Hepatocyte (in vitro differentiated cells): Measurements from ENCODE around the gene PRPF38B. TPM values are rescaled to one million over a fixed set of nuclear protein-coding genes. Genes with fewer than 3 reads are reported as not detected.

Source experiments
- DNase-seq: peaks from one replicate; pipeline ENCODE4 v3.0.0-alpha.2; 2016; ENCODE audit warnings: low spot score
- H2AFZ ChIP-seq: fragments of 200-600 bp; sonication (generic); 2 replicates; pipeline ENCODE4 v1.6.0; 2016; ENCODE audit warnings: antibody characterized with exemption, mild to moderate bottlenecking
- H3K27ac ChIP-seq: fragments of 200-600 bp; sonication (generic); 2 replicates; pipeline ENCODE4 v1.5.1; 2016; ENCODE audit warnings: mild to moderate bottlenecking
- H3K27me3 ChIP-seq: fragments of 200-600 bp; sonication (generic); 2 replicates; pipeline ENCODE4 v1.6.1; 2016
- H3K36me3 ChIP-seq: fragments of 200-600 bp; sonication (generic); replicated peaks from 2 replicates; pipeline ENCODE4 v1.5.1; 2016; ENCODE audit warnings: low read depth; ENCODE audit not compliant: insufficient read depth
- H3K4me1 ChIP-seq: fragments of 200-600 bp; sonication (generic); 2 replicates; pipeline ENCODE4 v1.5.1; 2016; ENCODE audit warnings: mild to moderate bottlenecking, moderate library complexity; ENCODE audit not compliant: insufficient read depth
- H3K4me2 ChIP-seq: fragments of 200-600 bp; sonication (generic); 2 replicates; pipeline ENCODE4 v1.6.0; 2016
- H3K4me3 ChIP-seq: fragments of 200-600 bp; sonication (generic); 2 replicates; pipeline ENCODE4 v1.5.1; 2016; ENCODE audit warnings: mild to moderate bottlenecking
- H3K79me2 ChIP-seq: fragments of 200-600 bp; sonication (generic); 2 replicates; pipeline ENCODE4 v1.6.0; 2017; ENCODE audit warnings: mild to moderate bottlenecking
- H3K9me2 ChIP-seq: fragments of 200-600 bp; sonication (generic); replicated peaks from 2 replicates; pipeline ENCODE4 v1.6.0; 2017; ENCODE audit warnings: mild to moderate bottlenecking; ENCODE audit not compliant: insufficient read depth
- H3K9me3 ChIP-seq: fragments of 200-600 bp; sonication (generic); 2 replicates; pipeline ENCODE4 v1.5.1; 2016; ENCODE audit warnings: low read depth, mild to moderate bottlenecking
- H4K20me1 ChIP-seq: fragments of 200-600 bp; sonication (generic); 2 replicates; pipeline ENCODE4 v1.6.0; 2016; ENCODE audit warnings: mild to moderate bottlenecking; ENCODE audit not compliant: insufficient read depth, poor library complexity, severe bottlenecking
- EZH2 ChIP-seq: fragments of 200-600 bp; sonication (generic); IDR thresholded peaks from 2 replicates; pipeline ENCODE4 v1.6.1; 2016; ENCODE audit warnings: antibody characterized with exemption, mild to moderate bottlenecking, borderline replicate concordance
- EZH2phosphoT487 ChIP-seq: fragments of 200-600 bp; sonication (generic); IDR thresholded peaks from one replicate; pipeline ENCODE4 v1.6.1; 2018; ENCODE audit warnings: antibody characterized with exemption, mild to moderate bottlenecking, low read depth, moderate library complexity; ENCODE audit not compliant: unreplicated experiment, severe bottlenecking
- WGBS: methylation state at CpG from one replicate; pipeline ENCODE4 v1.1.6; 2016; ENCODE audit warnings: low lambda C conversion rate; ENCODE audit errors: missing lambda C conversion rate; 5-methylcytosine and 5-hydroxymethylcytosine counted together
- polyA plus RNA-seq: library from polyadenylated mRNA; unstranded; fragments of >200 nt; fragmentation: Nextera tagmentation; extraction: Ambion mirVana; gene quantifications from 2 replicates; pipeline ENCODE4 v1.2.1, GENCODE V29; 2016
- total RNA-seq: library from RNA; depleted of rRNA; stranded (reverse); fragments of >200 nt; gene quantifications from 2 replicates; pipeline ENCODE4 v1.2.3, GENCODE V29; 2014
- TF ChIP-seq, protein P1 (sequence below): fragments of 200-600 bp; sonication (generic); IDR thresholded peaks from 2 replicates; pipeline ENCODE4 v1.5.1; 2016; ENCODE audit warnings: antibody characterized with exemption, mild to moderate bottlenecking; ENCODE audit not compliant: poor library complexity

Gene PRPF38B
- total and polyA plus RNA-seq, 2 experiments from 2014 or later, result 26.1 to 30.1 TPM

DNA sequence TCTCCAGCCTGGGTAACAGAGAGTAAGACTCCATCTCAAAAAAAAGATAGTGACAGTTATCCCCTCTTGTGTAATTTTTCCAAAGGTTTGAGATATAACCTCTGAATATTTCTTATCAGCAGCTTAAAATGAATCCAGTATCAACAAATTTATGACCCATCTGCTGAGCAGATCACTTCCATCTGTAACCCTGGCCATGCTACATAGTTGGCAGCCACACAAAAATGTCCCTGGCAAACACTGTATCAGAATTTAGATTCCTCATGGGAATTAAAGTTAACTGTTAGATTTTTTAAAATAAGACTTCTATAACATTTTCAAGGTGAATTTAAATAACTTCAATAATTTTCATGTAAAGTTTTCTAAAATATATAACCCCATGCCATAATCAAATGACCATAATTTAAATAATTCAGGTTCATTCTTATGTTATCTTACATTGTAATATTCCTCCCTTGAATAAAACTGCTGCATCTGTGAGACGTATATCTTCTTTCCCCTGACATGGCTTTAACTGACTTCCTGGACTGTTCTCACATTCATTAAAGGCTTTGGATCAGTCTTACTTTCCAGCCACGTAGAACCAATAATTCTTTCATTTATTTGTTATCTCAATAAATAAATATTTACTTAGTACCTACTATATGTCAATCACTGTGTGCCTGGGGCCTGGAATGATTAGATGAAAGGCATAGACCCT is 5.3 kb upstream of the PRPF38B start:
- peaks cover 12% of the 10 kb centered on the region for H3K79me2 ChIP-seq
- H3K27ac ChIP-seq, result no peak overlapping the region
- H3K4me3 ChIP-seq, result no peak overlapping the region
- no peaks in the 10 kb centered on the region for H3K27me3 ChIP-seq
- H3K4me1 ChIP-seq, result peaks cover 7% of the 10 kb centered on the region
- no peaks in the 10 kb centered on the region for H3K9me2 ChIP-seq
- WGBS, result 31% methylated on average over 2 of the region's 2 CpGs
- H4K20me1 ChIP-seq, result no peaks in the 10 kb centered on the region
- no peak overlapping the region for H2AFZ ChIP-seq
- no peaks in the 10 kb centered on the region for H3K36me3 ChIP-seq
- no peak overlapping the region for H3K4me2 ChIP-seq
- no peak for TF ChIP-seq EZH2phosphoT487
- TF ChIP-seq EZH2, result no peak
- TF ChIP-seq, protein P1, sequence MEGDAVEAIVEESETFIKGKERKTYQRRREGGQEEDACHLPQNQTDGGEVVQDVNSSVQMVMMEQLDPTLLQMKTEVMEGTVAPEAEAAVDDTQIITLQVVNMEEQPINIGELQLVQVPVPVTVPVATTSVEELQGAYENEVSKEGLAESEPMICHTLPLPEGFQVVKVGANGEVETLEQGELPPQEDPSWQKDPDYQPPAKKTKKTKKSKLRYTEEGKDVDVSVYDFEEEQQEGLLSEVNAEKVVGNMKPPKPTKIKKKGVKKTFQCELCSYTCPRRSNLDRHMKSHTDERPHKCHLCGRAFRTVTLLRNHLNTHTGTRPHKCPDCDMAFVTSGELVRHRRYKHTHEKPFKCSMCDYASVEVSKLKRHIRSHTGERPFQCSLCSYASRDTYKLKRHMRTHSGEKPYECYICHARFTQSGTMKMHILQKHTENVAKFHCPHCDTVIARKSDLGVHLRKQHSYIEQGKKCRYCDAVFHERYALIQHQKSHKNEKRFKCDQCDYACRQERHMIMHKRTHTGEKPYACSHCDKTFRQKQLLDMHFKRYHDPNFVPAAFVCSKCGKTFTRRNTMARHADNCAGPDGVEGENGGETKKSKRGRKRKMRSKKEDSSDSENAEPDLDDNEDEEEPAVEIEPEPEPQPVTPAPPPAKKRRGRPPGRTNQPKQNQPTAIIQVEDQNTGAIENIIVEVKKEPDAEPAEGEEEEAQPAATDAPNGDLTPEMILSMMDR, result no peak
- no peak for DNase-seq
- H3K9me3 ChIP-seq, result no peaks in the 10 kb centered on the region

DNA sequence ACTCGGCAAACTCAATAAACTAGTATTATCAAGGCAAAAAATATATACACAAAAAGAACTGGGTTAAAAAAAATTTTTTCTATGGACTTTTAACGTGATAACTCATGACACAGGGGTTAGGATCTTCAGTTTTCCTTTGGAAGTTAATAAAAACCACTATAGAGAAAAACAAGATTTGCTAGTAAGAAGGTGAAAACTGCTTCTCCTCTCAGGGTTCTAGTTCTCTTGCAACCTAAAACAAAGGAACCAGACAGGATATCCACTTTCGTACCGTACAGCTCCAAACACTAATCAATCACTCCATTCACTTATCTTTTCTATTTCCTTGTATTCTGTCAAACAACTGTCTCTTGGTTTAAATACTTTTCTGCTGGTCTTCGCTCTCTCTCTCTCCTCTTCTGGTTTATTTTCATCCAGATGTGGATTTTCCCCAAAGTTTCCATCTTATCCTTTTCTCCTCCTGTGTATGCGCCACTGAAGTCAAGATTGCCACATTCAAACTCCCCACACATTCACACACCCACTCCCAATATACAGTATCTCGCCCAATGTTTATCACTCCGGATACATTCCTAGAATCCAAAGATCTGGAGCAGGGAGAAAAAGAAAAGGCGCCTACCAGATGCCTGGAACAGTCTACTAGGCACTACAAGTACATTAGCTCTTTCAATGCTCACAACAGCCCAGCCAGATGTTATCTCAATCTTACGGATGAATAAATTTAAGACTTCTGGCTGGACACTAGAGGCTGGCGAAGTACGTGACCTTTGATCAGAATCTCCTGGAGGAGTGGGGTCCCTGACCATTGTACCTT is 775 bp upstream of the PRPF38B start:
- Histone ChIP-seq H3K27me3 (no peaks in the 10 kb centered on the region), H3K4me3 (peak overlapping the region; percentile 76), H3K9me2 (no peaks in the 10 kb centered on the region), H4K20me1 (peaks cover 29% of the 10 kb centered on the region), H3K27ac (peak overlapping the region; percentile 96), H3K4me2 (peak overlapping the region; percentile 88), H3K79me2 (peaks cover 51% of the 10 kb centered on the region), H3K36me3 (no peaks in the 10 kb centered on the region), H3K4me1 (peaks cover 20% of the 10 kb centered on the region), H3K9me3 (no peaks in the 10 kb centered on the region), H2AFZ (peak overlapping the region; percentile 72)
- 35% methylated on average over 12 of the region's 12 CpGs for WGBS
- TF ChIP-seq EZH2, result no peak
- TF ChIP-seq EZH2phosphoT487, result no peak
- TF ChIP-seq, protein P1, result no peak
- no peak for DNase-seq

DNA sequence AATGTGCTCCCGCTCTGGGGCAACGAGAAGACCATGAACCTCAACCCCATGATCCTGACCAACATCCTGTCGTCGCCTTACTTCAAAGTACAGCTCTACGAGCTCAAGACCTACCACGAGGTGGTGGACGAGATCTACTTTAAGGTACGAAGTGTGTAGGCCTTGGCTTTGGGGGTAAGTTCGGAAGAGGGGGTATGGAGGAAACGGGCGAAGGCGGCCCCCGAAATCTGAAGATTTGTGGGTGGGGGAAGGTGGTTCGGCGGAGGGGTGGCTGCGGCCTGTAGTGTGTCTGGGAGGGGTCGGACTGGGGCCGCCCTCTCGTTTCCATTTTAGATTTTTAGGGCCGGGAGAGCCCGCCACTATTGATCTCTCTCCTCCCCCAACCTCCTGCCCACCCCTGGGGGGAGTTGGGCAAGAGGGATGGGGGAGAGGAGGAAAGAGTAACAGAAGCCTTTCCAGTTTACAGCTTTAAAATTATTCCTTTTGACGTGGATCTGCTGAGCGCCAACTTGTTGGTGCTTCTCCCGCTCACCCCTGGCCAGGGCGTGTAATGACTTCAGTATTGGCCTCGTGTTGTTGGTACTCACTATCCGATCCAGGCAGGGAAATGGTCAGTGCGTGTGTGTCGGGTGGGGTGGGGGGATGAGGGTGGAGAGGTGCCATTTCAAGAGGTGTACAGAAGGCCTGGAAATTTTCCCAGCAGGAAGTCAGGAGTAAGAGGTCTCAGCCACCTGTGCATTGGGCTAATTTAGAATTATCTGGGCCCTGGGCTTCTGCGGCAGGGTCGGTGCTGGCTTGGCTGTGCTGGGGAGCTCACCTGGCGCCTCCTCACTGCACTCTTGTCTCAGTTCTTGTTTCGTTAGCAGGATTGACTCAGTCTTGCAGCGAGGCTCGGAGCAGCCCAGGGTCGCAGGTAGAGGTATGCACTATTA is 880 bp downstream of the PRPF38B start:
- Histone ChIP-seq H4K20me1 (peaks cover 33% of the 10 kb centered on the region), H2AFZ (peak overlapping the region; percentile 5), H3K27ac (peak overlapping the region; percentile 96), H3K79me2 (peaks cover 60% of the 10 kb centered on the region), H3K4me2 (peak overlapping the region; percentile 92), H3K4me3 (peak overlapping the region; percentile 76), H3K9me2 (no peaks in the 10 kb centered on the region), H3K36me3 (no peaks in the 10 kb centered on the region), H3K4me1 (peaks cover 20% of the 10 kb centered on the region), H3K9me3 (no peaks in the 10 kb centered on the region), H3K27me3 (no peaks in the 10 kb centered on the region)
- TF ChIP-seq, protein P1, result peak; percentile 51
- no peak for TF ChIP-seq EZH2
- peak; percentile 76 for DNase-seq
- WGBS, result under 1% methylated on average over 35 of the region's 36 CpGs
